Transverse colon (tissue), 4 donors: Measurements from ENCODE around the gene RICTOR. TPM values are rescaled to one million over a fixed set of nuclear protein-coding genes. Genes with fewer than 3 reads are reported as not detected.

ENCODE experiments used
- DNase-seq: peaks from one replicate; pipeline ENCODE4 v3.0.0-alpha.2; 2019
- H3K27ac ChIP-seq, 4 donors: fragments of 200-600 bp; sonication (generic); 2 replicates each; pipeline ENCODE4 v1.5.1; 2016 to 2018; ENCODE audit warnings: inconsistent platforms in 4 of 4
- H3K27me3 ChIP-seq: fragments of 200-600 bp; sonication (generic); 2 replicates; pipeline ENCODE4 v1.5.1; 2017; ENCODE audit warnings: inconsistent platforms
- H3K36me3 ChIP-seq, 4 donors: fragments of 200-600 bp; sonication (generic); 2 replicates each; pipeline ENCODE4 v1.5.1; 2017 to 2019; ENCODE audit warnings: inconsistent platforms in 4 of 4
- H3K4me1 ChIP-seq, 4 donors: fragments of 200-600 bp; sonication (generic); 2 replicates each; pipeline ENCODE4 v1.5.1; 2017 to 2020; ENCODE audit warnings: inconsistent platforms in 4 of 4
- H3K4me3 ChIP-seq, 4 donors: fragments of 200-600 bp; sonication (generic); 1 replicate in 1 of 4; 2 replicates in 3 of 4; pipeline versions ENCODE4 v1.5.1 to v1.6.1; 2017 to 2019; ENCODE audit warnings: inconsistent platforms in 4 of 4
- H3K9me3 ChIP-seq, 2 donors: fragments of 200-600 bp; sonication (generic); 2 replicates each; pipeline ENCODE4 v1.5.1; 2017 to 2019; ENCODE audit warnings: inconsistent platforms in 2 of 2
- EP300 ChIP-seq: sonication (generic); formaldehyde crosslinking; IDR thresholded peaks from one replicate; pipeline ENCODE4 v1.6.1; 2017; ENCODE audit warnings: antibody characterized with exemption, low read depth
- POLR2A ChIP-seq: fragments of 450-650 bp; IDR thresholded peaks from one replicate; pipeline ENCODE4 v1.6.1; 2016; ENCODE audit warnings: antibody characterized with exemption, mild to moderate bottlenecking, moderate library complexity
- POLR2AphosphoS5 ChIP-seq, 3 donors: sonication (generic); formaldehyde crosslinking; IDR thresholded peaks; one replicate each; pipeline ENCODE4 v1.6.1; 2016; ENCODE audit warnings: antibody characterized with exemption in 3 of 3
- WGBS, 2 donors: methylation state at CpG; one replicate each; pipeline ENCODE4 v1.1.5; 2018; ENCODE audit warnings: low coverage in 1 of 2; 5-methylcytosine and 5-hydroxymethylcytosine counted together
- in situ Hi-C, 4 donors: fragments of 200-750 bp; cut with MboI; loops; one replicate each; pipeline versions ENCODE4 v1.15.0 to v1.15.1; 2017; ENCODE audit warnings: low sequenced_read_pairs in 3 of 4, low pct_ligation_motif_present in 1 of 4, low pct_unique_long_range_greater_than_20kb in 1 of 4
- intact Hi-C: fragments of 100-400 bp; cut with DNase I; formaldehyde crosslinking; loops from one replicate; pipeline ENCODE4 v1.15.1; 2023; ENCODE audit warnings: low total_unique reads
- total RNA-seq, 4 donors: library from RNA; depleted of rRNA; stranded (reverse); fragments of >200 nt; gene quantifications; one replicate each; pipeline ENCODE4 v1.1.0, GENCODE V29; 2016
- TF ChIP-seq, protein P1 (sequence below), 5 experiments: fragments of 200-600 bp in 3 of 5; fragments of 450-650 bp in 2 of 5; sonication (generic) in 3 of 5; IDR thresholded peaks; 1 replicate in 2 of 5; 2 replicates in 3 of 5; pipeline ENCODE4 v1.5.1; 2016 to 2017; ENCODE audit warnings: antibody characterized with exemption in 5 of 5, inconsistent platforms in 3 of 5, mild to moderate bottlenecking in 2 of 5, moderate library complexity in 1 of 5

RICTOR gene
- total RNA-seq, 4 donors from 2014 or later = 20.7 to 44.8 (median 25.8) TPM

DNA sequence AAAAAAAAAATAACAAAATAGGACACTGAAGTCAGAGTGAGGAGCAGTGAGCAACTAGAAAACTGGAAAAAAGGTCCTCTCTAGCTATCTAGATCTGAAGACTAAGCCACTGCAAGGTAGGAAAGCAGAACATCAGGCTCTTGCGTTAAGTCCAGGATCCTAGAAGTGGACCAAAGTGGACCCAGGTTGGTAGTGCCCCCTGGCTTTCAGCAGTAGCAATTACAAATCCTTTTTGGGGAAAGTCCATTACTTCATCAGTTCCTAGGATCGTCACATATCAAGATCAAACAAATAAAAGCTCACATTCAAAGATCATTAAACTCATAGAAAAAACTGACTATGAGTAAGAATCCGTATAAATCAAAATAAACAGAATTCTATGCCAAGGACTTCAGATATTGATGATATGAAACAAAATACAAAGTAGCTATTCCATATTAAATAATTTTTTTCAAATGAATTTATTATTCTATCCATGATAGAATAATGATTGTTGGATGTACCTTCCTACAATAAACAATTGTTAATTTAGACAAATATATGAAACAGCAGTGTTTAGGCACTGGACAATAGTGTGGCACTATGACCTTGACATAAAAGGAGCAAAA, 6.5 kb upstream of the RICTOR start:
- Histone ChIP-seq H3K36me3 (no peaks in the 10 kb centered on the region), H3K27ac (no peak overlapping the region), H3K4me3 (no peak overlapping the region), H3K9me3 (no peaks in the 10 kb centered on the region), H3K4me1 (peaks cover 0 to 16% (median 8%) of the 10 kb centered on the region in 4 donors), H3K27me3 (peaks cover 4% of the 10 kb centered on the region)
- intact Hi-C loops = loop anchor here (10.0 kb wide), 1 partner anchor 76 kb away; no protein-coding TSS in a partner anchor
- in situ Hi-C loops = loop anchor here in 2 of 4 donors (10.0 kb wide), 2 partner anchors 76 to 86 kb away; no protein-coding TSS in a partner anchor
- DNase-seq = peak; percentile 53
- 0 to 4% methylated on average over 3 of the region's 3 CpGs for WGBS, 2 donors
- TF ChIP-seq EP300 (no peak), POLR2AphosphoS5 (IDR thresholded peaks at IDR 0.05) (peak in 1 of 3 donors; percentile 13)
- TF ChIP-seq, protein P1, sequence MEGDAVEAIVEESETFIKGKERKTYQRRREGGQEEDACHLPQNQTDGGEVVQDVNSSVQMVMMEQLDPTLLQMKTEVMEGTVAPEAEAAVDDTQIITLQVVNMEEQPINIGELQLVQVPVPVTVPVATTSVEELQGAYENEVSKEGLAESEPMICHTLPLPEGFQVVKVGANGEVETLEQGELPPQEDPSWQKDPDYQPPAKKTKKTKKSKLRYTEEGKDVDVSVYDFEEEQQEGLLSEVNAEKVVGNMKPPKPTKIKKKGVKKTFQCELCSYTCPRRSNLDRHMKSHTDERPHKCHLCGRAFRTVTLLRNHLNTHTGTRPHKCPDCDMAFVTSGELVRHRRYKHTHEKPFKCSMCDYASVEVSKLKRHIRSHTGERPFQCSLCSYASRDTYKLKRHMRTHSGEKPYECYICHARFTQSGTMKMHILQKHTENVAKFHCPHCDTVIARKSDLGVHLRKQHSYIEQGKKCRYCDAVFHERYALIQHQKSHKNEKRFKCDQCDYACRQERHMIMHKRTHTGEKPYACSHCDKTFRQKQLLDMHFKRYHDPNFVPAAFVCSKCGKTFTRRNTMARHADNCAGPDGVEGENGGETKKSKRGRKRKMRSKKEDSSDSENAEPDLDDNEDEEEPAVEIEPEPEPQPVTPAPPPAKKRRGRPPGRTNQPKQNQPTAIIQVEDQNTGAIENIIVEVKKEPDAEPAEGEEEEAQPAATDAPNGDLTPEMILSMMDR (IDR thresholded peaks at IDR 0.05) = peak; percentile 78 to 85 (median 82)

DNA sequence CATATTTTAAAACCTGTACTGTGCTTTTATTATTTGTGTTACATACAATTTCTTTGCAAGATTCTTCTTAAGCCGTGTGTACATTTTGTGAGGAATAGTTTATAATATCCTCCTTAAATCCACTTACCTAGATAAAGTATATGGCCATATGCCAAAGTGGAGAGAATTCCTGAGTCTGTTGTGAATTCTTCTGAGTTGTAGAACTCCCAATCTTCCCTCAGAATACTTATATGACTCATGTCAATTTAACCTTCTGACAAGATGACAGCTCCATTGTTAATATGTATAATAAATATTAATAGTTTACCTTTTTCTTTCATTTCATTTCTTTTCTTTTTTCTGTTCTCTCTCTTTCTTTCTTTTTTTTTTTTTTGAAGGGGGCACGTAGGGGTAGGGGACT, 6.0 kb upstream of the RICTOR start:
- H3K4me1 ChIP-seq = peaks cover 0 to 22% (median 10%) of the 10 kb centered on the region in 4 donors
- intact Hi-C loops = loop anchor here (10.0 kb wide), 1 partner anchor 75 kb away; no protein-coding TSS in a partner anchor

DNA sequence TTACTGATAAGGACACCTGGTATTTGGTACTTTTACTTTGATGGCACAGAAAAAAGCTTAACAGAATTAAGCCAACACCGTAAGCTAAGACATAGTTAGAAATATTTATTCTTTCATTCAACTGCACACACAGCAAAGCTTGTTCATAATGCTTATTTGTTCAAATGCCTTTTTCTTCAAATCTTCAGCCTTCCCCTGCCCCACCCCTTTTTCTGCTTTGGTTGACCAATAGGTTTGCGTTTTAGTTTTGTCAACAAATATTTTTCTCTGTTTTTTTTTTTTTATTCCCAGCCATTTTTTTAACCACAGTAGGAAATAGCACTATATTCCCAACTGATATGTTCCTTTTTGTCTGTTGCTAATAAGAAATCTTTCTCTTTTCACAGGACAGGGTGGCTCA, 4.9 kb upstream of the RICTOR start:
- TF ChIP-seq, protein P1 (IDR thresholded peaks at IDR 0.05) = no peak
- TF ChIP-seq POLR2A = no peak
- TF ChIP-seq EP300 = no peak
- intact Hi-C loops = no loop called here
- no peak for DNase-seq
- no peaks in the 10 kb centered on the region for H3K36me3 ChIP-seq
- in situ Hi-C loops = no loop called here
- H3K27ac ChIP-seq = no peak overlapping the region
- peaks cover 4% of the 10 kb centered on the region for H3K27me3 ChIP-seq
- H3K9me3 ChIP-seq = no peaks in the 10 kb centered on the region
- H3K4me3 ChIP-seq = no peak overlapping the region
- WGBS, 2 donors = 70 to 80% methylated on average over 2 of the region's 2 CpGs
- H3K4me1 ChIP-seq = peaks cover 0 to 22% (median 10%) of the 10 kb centered on the region in 4 donors

More for the DNA sequence above, 6.0 kb upstream of the RICTOR start:
- H3K9me3 ChIP-seq = no peaks in the 10 kb centered on the region
- in situ Hi-C loops = loop anchor here in 2 of 4 donors (10.0 kb wide), 2 partner anchors 75 to 85 kb away; no protein-coding TSS in a partner anchor
- no peak for TF ChIP-seq POLR2A
- no peak for TF ChIP-seq POLR2AphosphoS5 (IDR thresholded peaks at IDR 0.05)
- TF ChIP-seq, protein P1 (IDR thresholded peaks at IDR 0.05) = no peak
- TF ChIP-seq EP300 = no peak
- no peak overlapping the region for H3K27ac ChIP-seq
- 62 to 71% methylated on average over 2 of the region's 2 CpGs for WGBS, 2 donors
- no peak for DNase-seq
- H3K4me3 ChIP-seq = no peak overlapping the region
- peaks cover 4% of the 10 kb centered on the region for H3K27me3 ChIP-seq
- no peaks in the 10 kb centered on the region for H3K36me3 ChIP-seq

GRCh38 chr5:39076757-39077728, 2.8 kb upstream of the RICTOR start:
- Histone ChIP-seq H3K4me3 (no peak overlapping the region), H3K36me3 (no peaks in the 10 kb centered on the region), H3K27ac (peak overlapping the region; percentile 26 to 100 (median 63)), H3K9me3 (no peaks in the 10 kb centered on the region), H3K4me1 (peaks cover 8 to 31% (median 22%) of the 10 kb centered on the region in 4 donors), H3K27me3 (peaks cover 4% of the 10 kb centered on the region)
- TF ChIP-seq EP300 = no peak
- no peak for TF ChIP-seq POLR2AphosphoS5 (IDR thresholded peaks at IDR 0.05)
- TF ChIP-seq, protein P1 (IDR thresholded peaks at IDR 0.05) = no peak
- no peak for TF ChIP-seq POLR2A
- in situ Hi-C loops = no loop called here
- intact Hi-C loops = no loop called here
- WGBS, 2 donors = 48 to 49% methylated on average over 6 of the region's 6 CpGs
- DNase-seq = no peak
